GM12892 (cell line): ENCODE data around the gene CEACAM18.

ENCODE experiments used
- POLR2A ChIP-seq: IDR thresholded peaks from 2 replicates; pipeline ENCODE4 v1.6.1; 2011; ENCODE audit warnings: low read depth, low read length, control low read depth
- POLR2AphosphoS5 ChIP-seq: IDR thresholded peaks from 2 replicates; pipeline ENCODE4 v1.6.1; 2011; ENCODE audit warnings: low read depth, low read length, control low read depth

- no peak for TF ChIP-seq POLR2A
- TF ChIP-seq POLR2AphosphoS5 = no peak
Observed at GRCh38 chr19:51514866-51515481, 36.6 kb downstream of the CEACAM18 start.
